Measurements from ENCODE around the gene PROM1.
A peak's percentile ranks its signal among the peaks of the same experiment; 100 is the strongest.

The PROM1 gene

DNA sequence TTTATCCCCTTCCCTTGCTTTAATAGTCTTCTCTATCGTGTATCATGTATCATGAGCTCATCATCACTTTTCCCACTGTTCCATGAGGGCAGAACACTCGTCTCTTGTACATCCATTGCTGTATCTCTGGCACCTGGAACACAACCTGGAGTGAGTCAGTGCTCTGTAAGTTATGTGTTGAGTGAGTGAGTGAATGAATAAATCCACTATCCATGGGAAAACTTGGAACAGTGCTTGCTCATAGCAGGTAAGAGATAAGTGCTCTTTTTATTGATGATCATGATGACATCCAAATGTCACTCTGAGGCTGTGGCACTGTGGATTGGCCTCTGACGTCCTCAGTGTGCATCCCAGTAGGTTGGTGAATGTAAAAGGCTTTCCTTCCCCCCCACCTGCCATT, 149.6 kb downstream of the PROM1 start:
- Histone ChIP-seq H2AFZ (ENCODE audit: low read depth, low read length) (no peak overlapping the region), H3K4me3 (ENCODE audit: insufficient read depth in 1 of 2, low read depth in 1 of 2, low read length in 2 of 2) (no peak overlapping the region), H2BK120ac (ENCODE audit: low read depth, low read length) (no peak overlapping the region), H2BK5ac (ENCODE audit: low read depth, low read length, poor library complexity, severe bottlenecking) (no peak overlapping the region), H3K18ac (ENCODE audit: low read depth in 1 of 2, low read length in 2 of 2) (no peak overlapping the region), H2AK5ac (ENCODE audit: low read length, severe bottlenecking) (no peak overlapping the region), H3K79me1 (replicated peaks; ENCODE audit: low read length, poor library complexity, severe bottlenecking) (no peaks in the 10 kb centered on the region), H3K23ac (ENCODE audit: low read length in 2 of 2) (no peak overlapping the region), H3K9me3 (ENCODE audit: control insufficient read depth, low read length) (no peaks in the 10 kb centered on the region), H4K8ac (ENCODE audit: low read length) (no peak overlapping the region), H3K27ac (ENCODE audit: low read length, poor library complexity, severe bottlenecking) (no peak overlapping the region), H3K14ac (ENCODE audit: low read length in 2 of 2) (no peak overlapping the region), H3K4me2 (ENCODE audit: low read length, poor library complexity, severe bottlenecking) (no peak overlapping the region), H2BK12ac (ENCODE audit: low read length in 2 of 2) (no peak overlapping the region), H3K9ac (ENCODE audit: low read length) (no peak overlapping the region), H3K4ac (ENCODE audit: low read depth in 1 of 2, low read length in 2 of 2) (no peak overlapping the region), H4K91ac (ENCODE audit: low read length) (no peak overlapping the region), H3K36me3 (ENCODE audit: control insufficient read depth in 1 of 2, insufficient read depth in 2 of 2, low read depth in 1 of 2, low read length in 2 of 2) (no peaks in the 10 kb centered on the region), H2BK15ac (ENCODE audit: low read depth, poor library complexity, severe bottlenecking) (no peak overlapping the region), H3K4me1 (ENCODE audit: control insufficient read depth, insufficient read depth, low read depth, low read length) (peaks cover 7% of the 10 kb centered on the region), H3K27me3 (ENCODE audit: control insufficient read depth in 1 of 2, insufficient read depth in 1 of 2, low read length in 2 of 2) (peaks cover 0 to 3% of the 10 kb centered on the region in 2 experiments)
- DNase-seq, result no peak
- 67% methylated on average over 3 of the region's 3 CpGs for WGBS

DNA sequence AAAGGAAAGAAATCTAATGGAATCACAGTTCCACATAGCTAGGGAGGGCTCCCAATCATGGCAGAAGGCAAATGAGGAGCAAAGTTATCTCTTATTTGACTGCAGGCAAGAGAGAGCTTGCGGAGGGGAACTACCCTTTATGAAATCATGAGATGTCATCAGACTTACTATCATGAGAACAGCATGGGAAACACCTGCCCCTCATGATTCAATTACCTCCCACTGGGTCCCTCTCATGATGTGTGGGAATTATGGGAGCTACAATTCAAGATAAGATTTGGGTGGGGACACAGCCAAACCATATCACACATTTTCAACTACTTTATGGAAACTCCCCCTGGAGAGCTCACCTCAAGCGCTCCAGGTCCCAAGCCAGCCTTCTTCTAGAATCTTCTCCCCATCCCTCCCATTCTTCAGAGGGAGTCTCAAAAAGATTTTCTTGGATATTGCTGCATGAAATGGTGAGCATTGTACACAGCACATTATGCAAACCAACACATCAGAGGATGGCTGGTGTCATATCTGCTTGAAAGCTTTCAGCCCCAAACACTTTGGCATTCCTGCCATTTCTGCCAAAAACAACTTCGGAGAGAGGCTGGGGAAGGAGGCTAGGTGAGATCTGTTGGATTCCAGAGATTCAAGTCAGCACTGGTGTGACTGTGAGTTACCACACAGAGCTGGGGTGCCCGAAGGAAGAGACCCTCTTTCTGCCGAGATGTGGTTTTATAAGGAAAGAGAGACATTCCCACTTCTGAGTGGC, 152.2 kb downstream of the PROM1 start:
- no peak overlapping the region for H3K4ac ChIP-seq (ENCODE audit: low read depth in 1 of 2, low read length in 2 of 2)
- no peak overlapping the region for H4K91ac ChIP-seq (ENCODE audit: low read length)
- H2AFZ ChIP-seq (ENCODE audit: low read depth, low read length), result no peak overlapping the region
- no peak overlapping the region for H3K4me3 ChIP-seq (ENCODE audit: insufficient read depth in 1 of 2, low read depth in 1 of 2, low read length in 2 of 2)
- no peaks in the 10 kb centered on the region for H3K36me3 ChIP-seq (ENCODE audit: control insufficient read depth in 1 of 2, insufficient read depth in 2 of 2, low read depth in 1 of 2, low read length in 2 of 2)
- peaks cover 0 to 2% of the 10 kb centered on the region in 2 experiments for H3K27me3 ChIP-seq (ENCODE audit: control insufficient read depth in 1 of 2, insufficient read depth in 1 of 2, low read length in 2 of 2)
- no peak overlapping the region for H3K4me2 ChIP-seq (ENCODE audit: low read length, poor library complexity, severe bottlenecking)
- H2BK5ac ChIP-seq (ENCODE audit: low read depth, low read length, poor library complexity, severe bottlenecking), result no peak overlapping the region
- H2BK15ac ChIP-seq (ENCODE audit: low read depth, poor library complexity, severe bottlenecking), result no peak overlapping the region
- no peaks in the 10 kb centered on the region for H3K9me3 ChIP-seq (ENCODE audit: control insufficient read depth, low read length)
- 92% methylated on average over 2 of the region's 5 CpGs for WGBS
- H3K18ac ChIP-seq (ENCODE audit: low read depth in 1 of 2, low read length in 2 of 2), result no peak overlapping the region
- H3K79me1 ChIP-seq (replicated peaks; ENCODE audit: low read length, poor library complexity, severe bottlenecking), result no peaks in the 10 kb centered on the region
- no peak overlapping the region for H3K27ac ChIP-seq (ENCODE audit: low read length, poor library complexity, severe bottlenecking)
- no peak overlapping the region for H2BK120ac ChIP-seq (ENCODE audit: low read depth, low read length)
- H2AK5ac ChIP-seq (ENCODE audit: low read length, severe bottlenecking), result no peak overlapping the region
- H3K14ac ChIP-seq (ENCODE audit: low read length in 2 of 2), result no peak overlapping the region
- H4K8ac ChIP-seq (ENCODE audit: low read length), result no peak overlapping the region
- DNase-seq, result no peak
- no peak overlapping the region for H3K23ac ChIP-seq (ENCODE audit: low read length in 2 of 2)
- H3K4me1 ChIP-seq (ENCODE audit: control insufficient read depth, insufficient read depth, low read depth, low read length), result peaks cover 2% of the 10 kb centered on the region
- H3K9ac ChIP-seq (ENCODE audit: low read length), result no peak overlapping the region
- no peak overlapping the region for H2BK12ac ChIP-seq (ENCODE audit: low read length in 2 of 2)

DNA sequence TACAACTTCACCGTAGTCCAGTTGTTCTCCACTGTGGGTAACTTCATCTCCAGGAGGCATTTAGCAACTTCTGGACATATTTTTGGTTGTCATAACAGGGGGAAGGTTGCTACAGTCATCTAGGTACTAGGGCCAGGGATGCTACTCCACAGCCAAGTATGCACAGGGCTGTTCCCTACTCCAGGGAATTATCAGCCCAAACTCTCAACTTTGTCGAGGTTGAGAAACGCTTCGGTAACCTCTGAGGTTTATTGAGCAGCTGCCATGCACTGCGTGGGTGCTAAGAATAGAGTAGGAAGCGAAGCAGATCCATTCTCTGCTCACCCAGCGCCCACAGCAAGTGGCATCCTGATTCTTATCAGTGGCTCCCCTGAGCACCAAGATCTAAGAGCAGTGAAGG, 153.5 kb downstream of the PROM1 start:
- no peak overlapping the region for H4K8ac ChIP-seq (ENCODE audit: low read length)

DNA sequence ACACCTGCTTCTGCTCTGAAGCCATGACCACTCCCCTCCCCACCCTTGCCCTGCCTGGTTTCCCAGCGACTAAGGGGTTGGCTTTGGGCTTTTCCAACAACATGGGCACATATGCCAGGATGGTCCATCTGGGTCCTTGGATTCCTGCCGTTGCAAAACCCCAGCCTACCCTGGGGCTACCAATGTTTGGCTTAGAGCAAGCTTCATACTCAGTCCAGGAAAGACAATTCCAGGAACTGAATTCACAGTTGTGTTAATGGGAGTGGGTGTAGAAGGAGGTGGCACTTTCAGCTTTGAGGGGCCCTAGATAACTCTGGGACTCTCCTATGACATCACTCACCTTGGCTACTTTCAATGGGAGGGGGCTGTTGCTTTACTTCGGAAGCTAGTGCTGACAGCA, 154.3 kb downstream of the PROM1 start:
- no peak overlapping the region for H3K4ac ChIP-seq (ENCODE audit: low read depth in 1 of 2, low read length in 2 of 2)
- no peak overlapping the region for H2BK15ac ChIP-seq (ENCODE audit: low read depth, poor library complexity, severe bottlenecking)
- no peaks in the 10 kb centered on the region for H3K9me3 ChIP-seq (ENCODE audit: control insufficient read depth, low read length)
- no peak overlapping the region for H4K8ac ChIP-seq (ENCODE audit: low read length)
- H2BK5ac ChIP-seq (ENCODE audit: low read depth, low read length, poor library complexity, severe bottlenecking), result no peak overlapping the region
- WGBS, result 85% methylated on average over 3 of the region's 3 CpGs
- no peak overlapping the region for H3K14ac ChIP-seq (ENCODE audit: low read length in 2 of 2)
- H3K18ac ChIP-seq (ENCODE audit: low read depth in 1 of 2, low read length in 2 of 2), result no peak overlapping the region
- no peak overlapping the region for H2BK12ac ChIP-seq (ENCODE audit: low read length in 2 of 2)
- H2AK5ac ChIP-seq (ENCODE audit: low read length, severe bottlenecking), result no peak overlapping the region
- no peak overlapping the region for H3K4me3 ChIP-seq (ENCODE audit: insufficient read depth in 1 of 2, low read depth in 1 of 2, low read length in 2 of 2)
- no peaks in the 10 kb centered on the region for H3K27me3 ChIP-seq (ENCODE audit: control insufficient read depth in 1 of 2, insufficient read depth in 1 of 2, low read length in 2 of 2)
- H4K91ac ChIP-seq (ENCODE audit: low read length), result no peak overlapping the region
- peaks cover 2% of the 10 kb centered on the region for H3K4me1 ChIP-seq (ENCODE audit: control insufficient read depth, insufficient read depth, low read depth, low read length)
- H3K79me1 ChIP-seq (replicated peaks; ENCODE audit: low read length, poor library complexity, severe bottlenecking), result no peaks in the 10 kb centered on the region
- no peaks in the 10 kb centered on the region for H3K36me3 ChIP-seq (ENCODE audit: control insufficient read depth in 1 of 2, insufficient read depth in 2 of 2, low read depth in 1 of 2, low read length in 2 of 2)
- no peak overlapping the region for H3K4me2 ChIP-seq (ENCODE audit: low read length, poor library complexity, severe bottlenecking)
- H3K27ac ChIP-seq (ENCODE audit: low read length, poor library complexity, severe bottlenecking), result no peak overlapping the region
- no peak overlapping the region for H2AFZ ChIP-seq (ENCODE audit: low read depth, low read length)
- H3K9ac ChIP-seq (ENCODE audit: low read length), result peak overlapping the region; percentile 22
- no peak overlapping the region for H3K23ac ChIP-seq (ENCODE audit: low read length in 2 of 2)
- no peak overlapping the region for H2BK120ac ChIP-seq (ENCODE audit: low read depth, low read length)
- no peak for DNase-seq

More for the DNA sequence above, 153.5 kb downstream of the PROM1 start:
- Histone ChIP-seq H3K14ac (ENCODE audit: low read length in 2 of 2) (no peak overlapping the region), H3K23ac (ENCODE audit: low read length in 2 of 2) (no peak overlapping the region), H3K4me3 (ENCODE audit: insufficient read depth in 1 of 2, low read depth in 1 of 2, low read length in 2 of 2) (no peak overlapping the region), H2BK12ac (ENCODE audit: low read length in 2 of 2) (no peak overlapping the region), H3K79me1 (replicated peaks; ENCODE audit: low read length, poor library complexity, severe bottlenecking) (no peaks in the 10 kb centered on the region), H3K4me2 (ENCODE audit: low read length, poor library complexity, severe bottlenecking) (no peak overlapping the region), H2AK5ac (ENCODE audit: low read length, severe bottlenecking) (no peak overlapping the region), H3K27me3 (ENCODE audit: control insufficient read depth in 1 of 2, insufficient read depth in 1 of 2, low read length in 2 of 2) (no peaks in the 10 kb centered on the region), H2BK15ac (ENCODE audit: low read depth, poor library complexity, severe bottlenecking) (no peak overlapping the region), H3K4ac (ENCODE audit: low read depth in 1 of 2, low read length in 2 of 2) (no peak overlapping the region), H3K27ac (ENCODE audit: low read length, poor library complexity, severe bottlenecking) (no peak overlapping the region), H3K18ac (ENCODE audit: low read depth in 1 of 2, low read length in 2 of 2) (no peak overlapping the region), H3K36me3 (ENCODE audit: control insufficient read depth in 1 of 2, insufficient read depth in 2 of 2, low read depth in 1 of 2, low read length in 2 of 2) (no peaks in the 10 kb centered on the region), H2BK120ac (ENCODE audit: low read depth, low read length) (no peak overlapping the region), H3K9me3 (ENCODE audit: control insufficient read depth, low read length) (no peaks in the 10 kb centered on the region), H3K9ac (ENCODE audit: low read length) (peak overlapping the region; percentile 22), H3K4me1 (ENCODE audit: control insufficient read depth, insufficient read depth, low read depth, low read length) (peaks cover 2% of the 10 kb centered on the region), H2BK5ac (ENCODE audit: low read depth, low read length, poor library complexity, severe bottlenecking) (no peak overlapping the region), H4K91ac (ENCODE audit: low read length) (no peak overlapping the region), H2AFZ (ENCODE audit: low read depth, low read length) (no peak overlapping the region)
- WGBS, result 94% methylated on average over 7 of the region's 7 CpGs
- DNase-seq, result no peak
